MM.1S (cell line): Measurements from ENCODE around the gene S100A4.
A peak's percentile ranks its signal among the peaks of the same experiment; 100 is the strongest.

Experiments
- DNase-seq: peaks from one replicate; pipeline ENCODE4 v3.0.0-alpha.2; 2015
- H2AFZ ChIP-seq: fragments of 300-600 bp; sonication (generic); 2 replicates; pipeline ENCODE4 v1.6.0; 2016; ENCODE audit warnings: antibody characterized with exemption, low read length
- H3F3A ChIP-seq: fragments of 300-600 bp; sonication (generic); 2 replicates; pipeline ENCODE4 v1.6.1; 2016; ENCODE audit warnings: mild to moderate bottlenecking, antibody characterized with exemption, low read length, moderate library complexity, mixed read lengths; ENCODE audit not compliant: insufficient read depth
- H3K27ac ChIP-seq: fragments of 300-600 bp; sonication (generic); 2 replicates; pipeline ENCODE4 v1.5.1; 2016; ENCODE audit warnings: mild to moderate bottlenecking, low read length
- H3K27me3 ChIP-seq: fragments of 300-600 bp; sonication (generic); replicated peaks from 2 replicates; pipeline ENCODE4 v1.6.0; 2016; ENCODE audit warnings: low read length; ENCODE audit not compliant: insufficient read depth
- H3K36me3 ChIP-seq: fragments of 300-600 bp; sonication (generic); replicated peaks from 2 replicates; pipeline ENCODE4 v1.6.1; 2016; ENCODE audit warnings: mild to moderate bottlenecking, low read length, mixed read lengths; ENCODE audit not compliant: insufficient read depth
- H3K4me1 ChIP-seq: fragments of 300-600 bp; sonication (generic); 2 replicates; pipeline ENCODE4 v1.6.1; 2016; ENCODE audit warnings: low read length, mixed read lengths
- H3K4me2 ChIP-seq: fragments of 300-600 bp; sonication (generic); 2 replicates; pipeline ENCODE4 v1.6.0; 2016; ENCODE audit warnings: low read depth, low read length
- H3K4me3 ChIP-seq: fragments of 300-600 bp; sonication (generic); 2 replicates; pipeline ENCODE4 v1.5.1; 2016; ENCODE audit warnings: low read length, mixed read lengths
- H3K79me2 ChIP-seq: fragments of 300-600 bp; sonication (generic); 2 replicates; pipeline ENCODE4 v1.6.1; 2016; ENCODE audit warnings: mixed run types, low read length, mixed read lengths
- H3K9ac ChIP-seq: fragments of 300-600 bp; sonication (generic); 2 replicates; pipeline ENCODE4 v1.6.1; 2016; ENCODE audit warnings: low read length, mixed read lengths
- H3K9me2 ChIP-seq: fragments of 300-600 bp; sonication (generic); replicated peaks from 2 replicates; pipeline ENCODE4 v1.6.1; 2016; ENCODE audit warnings: mild to moderate bottlenecking, low read length, mixed read lengths; ENCODE audit not compliant: insufficient read depth
- H3K9me3 ChIP-seq: fragments of 300-600 bp; sonication (generic); replicated peaks from 2 replicates; pipeline ENCODE4 v1.6.1; 2016; ENCODE audit warnings: mild to moderate bottlenecking, low read length, mixed read lengths; ENCODE audit not compliant: insufficient read depth
- H4K20me1 ChIP-seq: fragments of 300-600 bp; sonication (generic); 2 replicates; pipeline ENCODE4 v1.6.1; 2016; ENCODE audit warnings: mild to moderate bottlenecking, low read length, moderate library complexity, mixed read lengths; ENCODE audit not compliant: insufficient read depth
- CTCF ChIP-seq: fragments of 300-600 bp; sonication (generic); IDR thresholded peaks from 2 replicates; pipeline ENCODE4 v1.5.1; 2016; ENCODE audit warnings: antibody characterized with exemption, low read length, mixed read lengths
- EZH2 ChIP-seq: fragments of 300-600 bp; sonication (generic); optimal IDR thresholded peaks from 2 replicates; pipeline ENCODE3; 2017; ENCODE audit warnings: low read depth, mild to moderate bottlenecking, antibody characterized with exemption, low read length, mixed read lengths
- EZH2phosphoT487 ChIP-seq: fragments of 300-600 bp; sonication (generic); IDR thresholded peaks from 2 replicates; pipeline ENCODE4 v1.6.1; 2018; ENCODE audit warnings: antibody characterized with exemption, low read length

S100A4 gene

DNA sequence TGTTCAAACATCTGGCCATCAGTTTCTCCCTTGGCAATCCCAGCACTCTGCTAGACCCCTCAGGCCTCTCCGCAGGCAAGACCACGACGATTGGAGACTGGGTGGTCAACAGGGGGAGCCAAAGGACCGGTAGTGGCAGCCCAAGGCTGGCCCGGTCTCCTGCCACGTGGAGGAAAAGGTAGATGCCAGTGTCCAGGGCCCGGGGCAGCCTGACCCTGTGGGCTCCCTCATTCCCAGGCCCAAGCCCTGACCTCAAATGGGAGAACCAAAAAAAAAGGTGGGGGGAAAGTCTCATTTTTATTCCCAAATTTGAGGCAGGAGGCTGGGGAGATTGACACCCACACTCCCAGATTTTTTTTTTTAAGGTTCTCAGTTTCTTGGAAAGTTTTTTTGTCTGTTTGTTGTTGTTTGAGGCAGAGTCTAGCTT is 34.6 kb downstream of the S100A4 start:
- Histone ChIP-seq H3K36me3 (no peaks in the 10 kb centered on the region), H3K27ac (no peak overlapping the region), H3K9me3 (no peaks in the 10 kb centered on the region), H3F3A (peaks cover 3% of the 10 kb centered on the region; the same call in 1 of the 2 replicates), H4K20me1 (no peaks in the 10 kb centered on the region), H3K9ac (no peak overlapping the region; the same call in 1 of the 2 replicates), H3K4me3 (no peak overlapping the region), H3K9me2 (no peaks in the 10 kb centered on the region), H3K4me1 (peaks cover 3% of the 10 kb centered on the region; the same call in 1 of the 2 replicates), H2AFZ (peak overlapping the region; percentile 47), H3K79me2 (no peaks in the 10 kb centered on the region), H3K27me3 (no peaks in the 10 kb centered on the region), H3K4me2 (peak overlapping the region; percentile 8; the same call in 1 of the 2 replicates)
- TF ChIP-seq EZH2 (no peak), EZH2phosphoT487 (no peak), CTCF (peak; percentile 99)
- peak; percentile 84 for DNase-seq

DNA sequence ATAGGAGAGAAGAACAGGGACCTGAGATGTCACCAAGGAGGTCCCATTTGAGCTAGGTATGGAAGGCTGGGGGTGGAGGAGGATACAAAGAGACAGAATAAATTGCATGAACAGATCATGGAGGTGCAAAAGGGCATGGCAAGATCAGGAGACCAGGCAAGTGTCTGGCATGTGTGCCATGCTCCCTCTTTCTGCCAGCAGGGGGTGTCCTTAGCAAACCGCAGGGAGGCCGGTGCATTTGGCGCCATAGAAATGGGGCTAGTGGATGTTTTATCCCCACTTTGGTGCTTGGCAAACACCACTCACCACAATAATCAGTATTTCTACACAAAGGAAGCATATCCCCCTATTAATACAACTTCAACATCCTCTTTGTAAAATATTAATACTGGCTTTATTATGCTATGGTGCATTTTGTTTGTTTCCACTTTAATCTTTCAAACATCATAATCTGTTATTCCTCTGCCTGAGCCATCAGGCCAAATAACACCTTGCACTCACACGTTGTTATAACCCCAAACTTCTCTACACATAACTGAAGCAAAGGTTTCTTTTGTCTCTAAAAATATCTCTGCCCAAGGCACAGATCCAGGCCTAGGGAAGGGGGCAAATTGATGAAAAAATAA is 35.8 kb downstream of the S100A4 start:
- no peak overlapping the region for H3K9ac ChIP-seq
- TF ChIP-seq CTCF: peak; percentile 95
- no peak for TF ChIP-seq EZH2phosphoT487
- H3K9me2 ChIP-seq: no peaks in the 10 kb centered on the region
- no peaks in the 10 kb centered on the region for H4K20me1 ChIP-seq
- peak; percentile 71 for DNase-seq
- no peak overlapping the region for H3K27ac ChIP-seq
- no peak overlapping the region for H3K4me3 ChIP-seq
- no peak overlapping the region for H3K4me2 ChIP-seq
- H2AFZ ChIP-seq: peak overlapping the region; percentile 12; the same call in 1 of the 2 replicates
- peaks cover 3% of the 10 kb centered on the region; the same call in 1 of the 2 replicates for H3K4me1 ChIP-seq
- H3K27me3 ChIP-seq: no peaks in the 10 kb centered on the region
- H3K36me3 ChIP-seq: no peaks in the 10 kb centered on the region
- no peaks in the 10 kb centered on the region for H3K9me3 ChIP-seq
- no peaks in the 10 kb centered on the region for H3K79me2 ChIP-seq
- H3F3A ChIP-seq: peaks cover 3% of the 10 kb centered on the region; the same call in 1 of the 2 replicates

GRCh38 chr1:153509036-153509435 is 36.6 kb downstream of the S100A4 start:
- Histone ChIP-seq H3K27me3 (no peaks in the 10 kb centered on the region), H3K9me3 (no peaks in the 10 kb centered on the region), H3K9me2 (no peaks in the 10 kb centered on the region), H3K4me3 (no peak overlapping the region), H3K9ac (no peak overlapping the region), H4K20me1 (no peaks in the 10 kb centered on the region), H3K36me3 (no peaks in the 10 kb centered on the region), H3K79me2 (no peaks in the 10 kb centered on the region), H3F3A (peaks cover 3% of the 10 kb centered on the region; the same call in 1 of the 2 replicates), H2AFZ (no peak overlapping the region), H3K4me2 (no peak overlapping the region), H3K4me1 (peaks cover 3% of the 10 kb centered on the region; the same call in 1 of the 2 replicates), H3K27ac (no peak overlapping the region)
- no peak for DNase-seq
- TF ChIP-seq CTCF: no peak
- no peak for TF ChIP-seq EZH2phosphoT487
